Stimulated activated CD8-positive, alpha-beta memory T cell treated with anti-CD3 and anti-CD28 coated beads, Interleukin-12 subunit alpha, Interleukin-12 subunit beta, amount 100 ng/mL, for 4 hours (primary cell): Measurements from ENCODE around the gene PDE6C.

ENCODE experiments used
- DNase-seq: peaks from one replicate; pipeline ENCODE4 v3.0.0-alpha.2; 2020; ENCODE audit warnings: low read depth

The PDE6C gene

DNA sequence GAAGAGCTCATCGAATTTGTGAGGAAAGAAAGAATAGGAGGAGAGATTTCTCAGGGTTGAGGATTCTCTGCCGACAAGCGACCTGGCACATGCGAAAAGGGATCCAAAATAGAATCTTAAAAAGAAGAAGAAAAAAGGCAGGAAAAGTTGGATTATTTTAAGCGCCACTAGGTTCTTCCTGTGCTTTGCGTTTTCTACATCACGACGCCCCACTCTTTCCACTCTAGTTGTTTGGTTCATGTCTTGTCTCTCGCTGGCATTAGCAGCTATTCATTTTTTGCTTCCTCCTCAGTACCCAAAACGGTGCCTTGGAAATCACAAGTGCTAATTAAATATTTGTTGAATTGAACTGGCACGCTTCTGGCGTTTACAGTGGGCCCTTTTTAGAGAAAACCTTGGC lies 90.7 kb downstream of the PDE6C start:
- DNase-seq: no peak

DNA sequence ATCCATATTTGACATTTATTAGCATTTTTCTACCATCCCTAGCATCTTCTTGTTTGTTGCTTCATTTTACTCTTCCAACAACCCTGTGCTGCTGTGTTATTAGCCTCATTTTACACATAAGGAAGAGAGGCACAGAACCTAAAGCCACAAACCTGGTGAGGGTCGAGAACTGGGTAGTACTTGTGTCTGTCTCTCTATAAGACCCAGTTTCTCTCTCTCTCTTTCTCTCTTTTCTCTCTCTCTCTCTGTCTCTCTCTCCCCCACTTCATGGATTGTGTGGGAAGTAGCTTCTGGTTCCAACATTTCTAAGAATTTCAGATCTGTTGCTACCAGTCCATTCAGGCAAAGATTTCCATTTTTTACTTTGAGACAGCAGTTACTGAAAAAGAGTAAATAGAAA lies 91.5 kb downstream of the PDE6C start:
- DNase-seq: no peak

DNA sequence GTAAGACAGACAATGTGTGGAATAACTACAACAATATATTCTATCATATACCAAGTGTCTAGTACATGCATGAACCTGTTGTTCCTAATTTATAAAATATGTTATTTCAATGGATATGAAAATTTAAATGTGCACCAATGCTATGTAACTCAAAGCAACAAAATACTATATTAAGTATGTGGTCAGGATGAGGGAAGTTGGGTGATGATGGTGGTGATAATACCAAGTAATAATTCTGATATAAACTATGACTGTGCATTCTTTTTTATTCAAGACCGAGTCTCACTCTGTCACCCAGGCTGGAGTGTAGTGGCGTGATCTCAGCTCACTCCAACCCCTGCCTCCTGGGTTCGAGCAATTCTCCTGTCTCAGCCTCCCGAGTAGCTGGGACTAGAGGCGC lies 92.1 kb downstream of the PDE6C start:
- no peak for DNase-seq

DNA sequence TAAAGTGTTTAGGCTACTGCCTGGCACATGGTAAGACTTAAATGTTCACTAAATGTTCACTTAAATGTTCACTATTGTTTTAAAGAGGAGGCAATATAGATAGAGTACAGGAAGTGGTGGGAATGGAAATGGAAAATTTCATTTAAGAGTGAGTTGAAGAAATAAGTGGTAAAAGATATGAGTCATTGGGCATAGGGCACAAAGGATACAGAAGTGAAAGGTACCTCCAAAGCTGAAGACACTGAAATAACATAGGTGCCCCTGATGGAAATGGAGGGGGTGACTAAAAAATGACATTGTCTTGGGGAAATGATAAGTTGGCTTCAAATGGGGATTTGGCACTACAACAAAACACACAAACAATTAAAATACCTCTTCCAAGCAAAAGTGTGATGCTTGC lies 95.3 kb downstream of the PDE6C start:
- no peak for DNase-seq

DNA sequence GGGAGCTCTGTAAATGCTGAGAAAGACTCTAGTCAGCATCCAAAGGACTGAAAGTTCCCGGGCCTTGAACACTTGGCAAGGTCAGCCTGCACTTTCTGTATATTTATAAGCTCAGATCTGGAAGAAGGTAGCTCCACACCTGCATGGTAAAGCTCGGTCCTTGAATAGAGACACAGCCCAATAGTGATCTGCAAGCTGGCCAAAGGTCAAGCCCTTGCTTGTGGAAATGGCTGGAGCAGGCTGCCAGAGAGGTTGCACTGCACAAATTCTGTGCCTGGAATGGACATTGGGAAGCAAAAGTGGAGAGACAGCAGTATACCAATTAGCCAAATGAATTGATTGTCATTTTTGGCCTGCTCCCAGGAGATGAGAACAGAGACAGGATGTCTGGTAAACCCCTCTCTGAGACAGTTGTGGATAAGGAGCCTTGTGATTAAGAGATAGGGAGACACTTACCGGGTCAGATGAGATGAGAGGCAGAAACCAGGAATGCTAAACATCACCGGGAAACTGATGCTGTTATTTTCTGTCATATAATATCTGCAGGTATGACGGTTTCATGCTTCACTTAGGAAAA lies 98.1 kb downstream of the PDE6C start:
- DNase-seq: no peak

DNA sequence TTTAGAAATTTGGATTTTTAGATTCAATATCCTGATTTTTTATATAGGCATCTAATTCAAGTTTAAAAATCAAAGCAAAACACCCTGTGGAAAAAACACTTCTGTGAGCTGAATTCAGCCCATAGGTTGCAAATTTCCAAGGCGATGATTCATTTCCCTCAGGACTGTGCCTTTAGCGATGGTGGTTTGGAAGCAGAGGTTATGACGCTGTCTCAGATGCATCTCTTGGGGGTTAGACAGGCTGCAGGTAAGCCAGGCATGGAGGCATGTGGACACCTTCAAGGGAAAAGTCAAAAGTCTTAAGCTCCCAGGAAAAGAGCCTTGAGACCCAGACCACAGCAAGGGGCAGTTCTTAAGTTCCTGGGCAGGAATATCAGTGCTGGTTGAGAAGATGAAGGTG lies 99.6 kb downstream of the PDE6C start:
- no peak for DNase-seq

DNA sequence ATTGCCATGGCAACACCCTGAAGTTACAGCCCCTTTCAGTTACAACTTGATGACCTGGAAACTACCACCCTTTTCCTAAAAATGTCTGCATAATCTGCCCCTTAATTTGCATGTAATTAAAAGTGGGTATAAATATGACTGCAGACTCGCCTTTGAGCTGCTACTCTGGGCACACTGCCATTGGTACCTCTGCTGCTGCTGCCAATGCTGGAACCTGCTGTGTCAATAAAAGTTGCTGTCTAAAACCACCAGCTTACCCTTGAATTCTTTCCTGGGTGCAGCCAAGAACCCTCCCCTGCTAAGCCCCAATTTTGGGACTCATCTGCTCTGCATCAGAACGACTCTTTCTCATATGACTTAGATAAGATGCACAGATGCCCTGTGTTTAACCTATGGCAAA lies 100.3 kb downstream of the PDE6C start:
- no peak for DNase-seq

DNA sequence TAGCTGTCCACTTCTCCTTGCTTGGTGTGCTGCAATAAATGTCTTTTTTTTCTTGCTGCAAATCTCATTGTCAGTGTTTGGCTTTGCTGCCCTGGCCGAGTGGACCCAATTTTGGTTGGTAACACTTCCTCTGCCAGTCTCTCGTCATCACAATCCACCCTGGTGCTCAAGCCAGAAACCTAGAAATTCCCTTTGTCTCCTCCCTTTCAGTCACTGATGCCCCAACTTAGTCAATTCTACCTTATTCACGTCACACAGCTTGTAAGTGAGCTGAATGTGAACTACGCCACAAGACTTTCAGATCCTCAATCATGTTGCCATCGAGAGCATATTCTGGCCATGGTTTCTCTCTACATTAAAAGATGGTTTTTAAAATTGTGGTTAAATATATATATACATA lies 103.0 kb downstream of the PDE6C start:
- DNase-seq: no peak
